Body of pancreas (tissue), 4 donors: ENCODE data around the gene TPP2.

Source experiments
- POLR2A ChIP-seq, 3 donors: fragments of 450-650 bp; IDR thresholded peaks; one replicate each; pipeline ENCODE4 v1.6.1; 2016; ENCODE audit warnings: antibody characterized with exemption in 3 of 3, mild to moderate bottlenecking in 2 of 3
- TF ChIP-seq, protein P1 (sequence below), 7 experiments: fragments of 450-650 bp in 4 of 7; fragments of 200-600 bp in 3 of 7; sonication (generic) in 3 of 7; IDR thresholded peaks; one replicate each; pipeline ENCODE4 v1.5.1; 2016 to 2019; ENCODE audit warnings: antibody characterized with exemption in 7 of 7

DNA sequence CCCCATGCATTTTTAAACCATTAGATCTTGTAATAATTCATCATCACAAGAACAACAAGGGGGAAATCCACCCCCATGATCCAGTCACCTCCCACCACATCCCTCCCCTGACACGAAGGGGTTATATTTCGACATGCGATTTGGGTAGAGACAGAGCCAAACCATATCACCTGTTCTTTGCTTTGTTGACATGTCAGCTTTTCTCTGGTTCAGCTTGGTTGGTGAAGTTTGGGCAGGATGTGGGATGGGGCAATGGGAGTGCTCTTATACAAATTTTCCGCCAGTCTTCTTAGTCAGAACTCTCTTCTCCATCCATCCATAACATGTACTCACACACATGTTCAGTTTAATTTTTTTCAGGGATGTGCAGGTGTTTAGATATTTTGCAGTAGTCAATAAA lies 12.9 kb downstream of the TPP2 start:
- TF ChIP-seq, protein P1, sequence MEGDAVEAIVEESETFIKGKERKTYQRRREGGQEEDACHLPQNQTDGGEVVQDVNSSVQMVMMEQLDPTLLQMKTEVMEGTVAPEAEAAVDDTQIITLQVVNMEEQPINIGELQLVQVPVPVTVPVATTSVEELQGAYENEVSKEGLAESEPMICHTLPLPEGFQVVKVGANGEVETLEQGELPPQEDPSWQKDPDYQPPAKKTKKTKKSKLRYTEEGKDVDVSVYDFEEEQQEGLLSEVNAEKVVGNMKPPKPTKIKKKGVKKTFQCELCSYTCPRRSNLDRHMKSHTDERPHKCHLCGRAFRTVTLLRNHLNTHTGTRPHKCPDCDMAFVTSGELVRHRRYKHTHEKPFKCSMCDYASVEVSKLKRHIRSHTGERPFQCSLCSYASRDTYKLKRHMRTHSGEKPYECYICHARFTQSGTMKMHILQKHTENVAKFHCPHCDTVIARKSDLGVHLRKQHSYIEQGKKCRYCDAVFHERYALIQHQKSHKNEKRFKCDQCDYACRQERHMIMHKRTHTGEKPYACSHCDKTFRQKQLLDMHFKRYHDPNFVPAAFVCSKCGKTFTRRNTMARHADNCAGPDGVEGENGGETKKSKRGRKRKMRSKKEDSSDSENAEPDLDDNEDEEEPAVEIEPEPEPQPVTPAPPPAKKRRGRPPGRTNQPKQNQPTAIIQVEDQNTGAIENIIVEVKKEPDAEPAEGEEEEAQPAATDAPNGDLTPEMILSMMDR (IDR thresholded peaks at IDR 0.05): no peak
- no peak for TF ChIP-seq POLR2A (IDR thresholded peaks at IDR 0.05)
